NCI-H510A (cell line): ENCODE results near the gene PTPRA.
"Not testable (repeated sequence)": the region's sequence is repeated elsewhere in the genome, so short reads cannot be mapped to it uniquely, and the experiment has no call there.

Experiments
- DNase-seq: peaks from one replicate; lab custom pipeline; 2025; lab: John Stamatoyannopoulos, UW

The PTPRA gene

DNA sequence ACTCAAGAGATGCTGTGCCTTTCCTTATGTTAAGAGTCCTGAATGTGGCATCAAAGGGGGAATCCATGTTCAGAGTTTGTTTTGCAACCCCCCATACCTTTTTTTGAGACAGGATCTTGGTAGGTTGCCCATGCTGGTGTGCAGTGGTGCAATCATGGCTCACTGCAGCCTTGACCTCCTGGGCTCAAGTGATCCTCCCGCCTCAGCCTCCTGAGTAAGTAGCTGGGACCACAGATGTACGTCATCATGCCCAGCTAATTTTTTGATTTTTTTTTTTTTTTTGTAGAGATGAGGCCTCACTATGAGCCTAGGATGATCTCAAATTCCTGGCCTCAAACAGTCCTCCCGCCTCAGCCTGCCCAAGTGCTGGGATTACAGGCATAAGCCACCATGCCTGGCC is 16.5 kb downstream of the PTPRA start:
- DNase-seq, result no peak

- no peak for DNase-seq
These were observed 17.5 kb downstream of the PTPRA start for GRCh38 chr20:2890742-2891141.

DNA sequence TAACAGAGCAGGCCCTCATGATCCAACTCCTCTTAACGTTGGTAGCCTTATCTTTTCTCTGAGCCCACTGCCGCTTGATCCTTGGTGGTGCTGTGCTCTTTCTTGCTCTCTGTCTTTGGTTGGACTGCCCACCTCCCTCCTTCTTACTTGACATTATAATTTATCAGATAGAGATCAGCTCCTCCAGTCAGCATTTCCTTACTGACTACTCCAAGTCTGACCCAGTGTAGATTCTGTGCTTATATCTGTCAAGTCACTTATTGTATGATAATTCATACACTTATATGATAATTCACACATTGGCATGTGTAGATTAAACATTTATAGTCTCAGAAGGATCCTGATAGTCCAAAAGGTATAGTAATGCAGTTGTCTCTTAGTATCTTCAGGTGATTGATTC is 18.1 kb downstream of the PTPRA start:
- no peak for DNase-seq

GRCh38 chr20:2892376-2892775 is 19.1 kb downstream of the PTPRA start:
- DNase-seq, result no peak

- DNase-seq, result no peak
These were observed 20.9 kb downstream of the PTPRA start for GRCh38 chr20:2894221-2894620.

DNA sequence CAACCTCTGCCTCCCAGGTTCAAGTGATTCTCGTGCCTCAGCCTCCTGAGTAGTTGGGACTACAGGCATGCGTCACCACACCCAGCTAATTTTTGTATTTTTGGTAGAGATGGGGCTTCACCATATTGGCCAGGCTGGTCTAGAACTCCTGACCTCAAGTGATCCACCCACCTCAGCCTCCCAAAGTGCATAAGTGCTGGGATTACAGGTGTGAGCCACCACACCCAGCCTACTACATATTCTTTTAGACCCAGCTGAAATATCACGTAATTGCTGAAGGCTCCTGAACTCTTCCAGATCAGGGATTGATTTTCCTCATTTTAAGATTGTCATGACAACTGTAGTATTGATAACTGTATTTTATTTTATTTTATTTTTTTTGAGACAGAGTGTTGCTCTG is 21.9 kb downstream of the PTPRA start:
- DNase-seq, result not testable (repeated sequence)

- DNase-seq, result no peak
These were observed 26.0 kb downstream of the PTPRA start for GRCh38 chr20:2899243-2899642.

- no peak for DNase-seq
These were observed 27.7 kb downstream of the PTPRA start for GRCh38 chr20:2900845-2901592.

DNA sequence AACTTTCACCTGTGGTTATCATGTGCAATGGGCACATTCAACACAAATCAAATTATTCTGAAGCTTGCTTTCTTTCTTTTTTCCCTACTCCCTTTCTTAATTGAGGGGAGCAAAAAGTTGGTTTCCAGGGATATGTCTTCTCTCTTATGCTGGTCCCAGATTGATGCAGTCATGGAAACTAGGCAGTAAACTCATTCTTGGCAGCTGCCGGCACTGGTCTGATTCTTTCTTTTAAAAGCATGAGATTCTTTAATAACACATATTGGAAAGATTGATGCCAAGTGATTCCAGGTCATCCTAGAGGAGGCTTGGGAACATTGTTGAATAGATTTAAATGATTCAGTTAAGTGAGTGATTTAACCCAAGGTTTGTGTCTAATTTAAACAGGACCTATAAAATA is 29.0 kb downstream of the PTPRA start:
- no peak for DNase-seq

DNA sequence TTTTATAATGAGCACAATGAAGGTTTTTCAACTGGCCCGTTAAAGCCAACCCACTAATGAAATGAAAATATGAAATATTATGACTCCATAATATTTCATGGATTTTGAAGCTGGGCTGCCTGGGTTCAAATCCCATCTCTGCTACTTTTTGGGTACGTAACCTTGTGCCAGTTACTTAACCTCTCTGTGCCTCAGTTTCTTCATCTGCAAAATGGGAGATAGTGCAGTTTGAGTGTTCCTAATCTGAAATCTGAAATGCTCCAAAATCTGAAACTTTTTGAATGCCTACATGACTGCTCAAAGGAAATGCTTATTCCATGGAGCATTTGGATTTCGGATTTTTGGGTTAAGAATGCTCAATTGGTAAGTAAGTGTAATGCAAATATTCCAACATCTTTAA is 29.5 kb downstream of the PTPRA start:
- no peak for DNase-seq

- no peak for DNase-seq
These were observed 30.4 kb downstream of the PTPRA start for GRCh38 chr20:2903686-2904085.

GRCh38 chr20:2907519-2907918 is 34.2 kb downstream of the PTPRA start:
- DNase-seq, result no peak

DNA sequence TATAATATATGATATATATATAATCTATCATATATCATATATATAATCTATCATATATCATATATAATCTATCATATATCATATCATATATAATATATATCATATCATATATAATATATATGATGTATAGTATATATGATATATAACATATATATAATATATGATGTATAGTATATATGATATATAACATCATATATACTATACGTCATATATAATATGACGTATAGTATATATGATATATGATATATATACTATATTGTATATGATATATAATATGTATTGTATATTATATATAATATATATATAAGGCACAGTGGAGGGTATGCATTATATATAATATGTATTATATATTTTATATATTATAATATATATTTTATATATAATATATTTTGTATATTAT is 36.7 kb downstream of the PTPRA start:
- no peak for DNase-seq

DNA sequence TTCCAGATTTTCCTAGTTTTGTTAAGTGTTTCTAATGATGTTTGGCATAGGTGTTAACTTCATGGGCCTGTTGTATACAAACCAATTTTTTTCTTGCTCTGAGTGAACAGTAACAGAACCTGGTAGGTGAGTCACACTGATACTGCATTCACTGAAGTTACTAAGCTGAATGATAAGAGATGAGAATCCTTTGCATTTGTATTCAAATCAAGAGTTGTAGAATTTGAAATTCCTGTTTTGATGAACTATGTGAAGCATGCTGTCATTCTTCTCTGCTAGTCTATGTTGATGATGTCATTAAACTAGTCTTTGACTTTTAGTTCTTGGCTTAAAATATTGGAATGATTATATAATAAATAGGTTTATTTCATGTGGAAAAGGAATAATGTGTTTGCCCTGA is 37.9 kb downstream of the PTPRA start:
- no peak for DNase-seq

GRCh38 chr20:2914160-2914559 is 40.9 kb downstream of the PTPRA start:
- DNase-seq, result no peak

DNA sequence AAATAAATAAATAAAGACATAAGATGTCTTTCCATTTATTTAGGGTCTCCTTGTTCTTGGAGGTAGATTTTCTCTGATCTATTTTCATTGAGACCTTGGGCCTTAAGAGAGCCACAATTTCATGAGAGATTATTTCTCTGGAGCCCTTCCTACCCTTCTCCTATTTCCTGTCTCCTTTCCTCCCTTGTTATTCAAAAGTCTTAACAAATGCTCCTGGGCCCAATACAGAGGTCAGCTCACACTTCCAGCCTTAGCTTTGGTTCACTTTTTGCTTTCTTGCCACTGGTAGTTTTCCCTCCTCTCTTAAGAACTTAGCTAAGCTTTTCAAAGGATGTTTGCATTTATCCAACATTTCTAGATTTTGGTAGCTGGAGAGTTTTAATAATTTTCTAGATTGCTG is 44.0 kb downstream of the PTPRA start:
- no peak for DNase-seq

GRCh38 chr20:2918096-2919049 is 45.1 kb downstream of the PTPRA start:
- no peak for DNase-seq

DNA sequence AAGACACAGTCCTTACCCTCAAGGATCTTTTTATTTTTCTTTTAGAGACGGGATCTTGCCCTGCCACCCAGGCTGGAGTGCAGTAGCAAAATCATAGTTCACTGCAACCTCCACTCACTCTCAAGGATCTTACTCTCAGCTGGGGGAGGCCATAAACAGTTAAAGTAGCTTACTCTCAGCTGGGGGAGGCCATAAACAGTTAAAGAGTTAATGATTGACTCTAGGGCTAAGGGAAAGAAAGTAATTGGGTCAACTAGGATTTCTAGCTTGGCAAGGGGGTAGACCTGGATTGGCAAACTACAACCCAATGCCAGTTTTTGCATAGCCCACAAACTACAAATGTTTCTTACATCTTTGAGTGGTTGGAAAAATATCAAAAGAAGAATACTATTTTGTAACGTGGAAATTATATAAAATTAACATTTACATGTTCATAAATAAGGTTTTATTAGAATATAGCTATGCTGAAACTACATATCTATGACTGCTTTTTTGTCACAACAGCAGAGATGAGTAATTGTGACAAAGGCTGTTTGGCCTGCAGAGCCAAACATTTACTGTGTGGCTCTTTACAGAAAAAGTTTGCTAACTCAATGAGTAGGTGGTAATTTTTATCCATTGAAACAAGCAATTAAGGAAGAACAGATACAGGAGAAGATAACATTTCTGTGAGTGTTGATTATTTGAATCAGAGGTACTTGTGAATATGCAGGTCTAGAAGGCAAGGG is 46.4 kb downstream of the PTPRA start:
- no peak for DNase-seq

DNA sequence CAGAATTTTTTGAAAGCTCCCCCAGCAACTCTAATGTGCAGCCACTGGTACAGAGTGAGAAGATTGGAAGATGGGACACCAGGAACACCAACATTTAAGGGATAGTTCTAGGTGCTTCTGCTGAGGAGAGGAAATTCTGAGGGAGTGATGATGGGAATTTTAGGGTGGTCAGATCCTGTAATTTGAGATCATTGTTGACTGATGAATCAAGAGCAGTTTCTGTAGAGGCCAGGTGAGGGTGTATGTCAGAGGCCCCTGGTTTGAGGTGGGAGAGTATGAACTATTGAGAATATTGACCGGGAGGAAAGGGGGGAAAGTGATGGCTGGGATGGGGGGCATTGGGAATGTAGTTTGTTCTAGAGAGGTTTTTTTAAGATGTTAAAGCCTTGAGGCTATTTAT is 47.2 kb downstream of the PTPRA start:
- DNase-seq, result peak; percentile 23

DNA sequence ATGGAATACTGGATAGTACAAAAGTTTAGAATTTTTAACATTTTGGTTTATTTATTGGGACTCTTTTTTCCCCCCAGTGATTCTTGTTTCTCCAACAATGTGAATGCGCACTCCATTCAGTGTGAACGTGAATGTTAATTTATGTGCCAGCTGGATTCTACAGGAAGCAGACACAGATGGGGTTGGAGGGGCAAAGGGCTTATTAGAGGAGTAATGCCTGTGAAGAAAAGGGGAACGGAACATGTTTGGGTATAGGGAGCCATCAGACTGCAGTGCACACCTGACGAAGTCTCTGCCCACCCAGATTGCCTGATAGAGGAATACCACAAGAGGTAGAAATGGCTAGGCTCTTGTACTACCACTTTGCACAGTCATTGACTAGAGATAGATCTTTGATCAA is 48.2 kb downstream of the PTPRA start:
- no peak for DNase-seq

DNA sequence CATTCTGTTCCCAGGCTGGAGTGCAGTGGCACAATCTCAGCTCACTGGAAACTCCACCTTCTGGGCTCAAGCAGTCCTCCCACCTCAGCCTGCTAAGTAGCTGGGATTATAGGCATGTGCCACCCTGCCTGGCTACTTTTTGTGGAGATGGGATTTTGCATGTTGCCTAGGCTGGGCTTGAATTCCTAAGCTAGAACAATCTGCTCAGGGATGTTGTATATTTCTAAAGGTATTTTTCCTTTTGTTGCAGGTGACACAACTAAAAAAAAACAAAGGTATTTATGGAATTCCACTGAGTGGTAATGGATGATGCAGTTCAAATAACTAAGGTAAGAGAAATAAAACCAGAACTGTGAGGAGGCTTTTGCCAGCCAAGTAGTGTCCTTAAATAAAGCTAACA is 49.7 kb downstream of the PTPRA start:
- DNase-seq, result no peak

DNA sequence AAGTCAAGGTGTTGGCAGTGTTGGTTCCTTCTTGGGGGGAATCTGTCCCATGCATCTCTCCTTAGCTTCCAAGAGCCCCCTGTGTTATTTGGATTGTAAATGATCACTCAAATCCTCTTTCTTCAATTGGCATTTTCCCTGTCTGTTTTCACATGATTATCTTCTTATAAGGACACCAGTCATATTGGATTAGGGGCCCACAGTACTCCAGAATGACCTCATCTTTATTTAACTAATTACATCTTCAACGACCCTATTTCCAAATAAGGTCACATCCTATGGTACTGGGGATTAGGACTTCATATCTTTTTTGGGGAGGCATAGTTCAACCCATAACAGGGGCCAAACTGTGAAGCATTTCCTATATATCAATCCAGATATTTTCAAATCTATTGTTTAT is 57.3 kb downstream of the PTPRA start:
- DNase-seq, result no peak

DNA sequence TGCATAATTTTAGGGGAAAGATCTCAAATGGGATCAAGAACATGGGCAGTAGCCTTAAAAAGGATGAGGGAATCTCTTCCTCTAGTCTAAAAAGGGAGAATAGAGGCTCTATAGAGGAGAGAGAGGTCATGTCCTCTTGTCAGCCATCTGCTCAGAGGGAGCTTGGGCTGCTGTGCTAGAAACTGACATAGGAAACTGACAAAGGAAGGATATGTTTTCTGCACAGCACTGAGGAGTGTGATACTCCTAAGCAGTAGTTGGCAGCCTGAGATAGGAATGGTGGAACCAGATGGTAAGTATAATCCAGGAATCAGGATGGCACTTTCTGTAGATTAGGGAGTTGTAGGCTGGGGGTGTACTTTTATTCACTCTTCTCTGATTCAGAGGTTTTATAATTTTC is 59.2 kb downstream of the PTPRA start:
- no peak for DNase-seq
